ENCODE measurements around the gene ZNF202. TPM values are rescaled to one million over a fixed set of nuclear protein-coding genes. Genes with fewer than 3 reads are reported as not detected.
"Not testable (repeated sequence)": the region's sequence is repeated elsewhere in the genome, so short reads cannot be mapped to it uniquely, and the experiment has no call there.

The ZNF202 gene
- total and polyA plus RNA-seq, 10 donors: 6.3 to 18.6 (median 12.5) TPM

GRCh38 chr11:123719452-123719851, 22.0 kb downstream of the ZNF202 start:
- 77 to 85% (median 78%) methylated on average over 1 of the region's 1 CpG for WGBS, 5 donors
- intact Hi-C loops (cut with DNase I; ENCODE audit: low total_unique reads): no loop called here
- TF ChIP-seq CTCF (IDR thresholded peaks at IDR 0.05 in 8 of 11, conservative IDR thresholded peaks at IDR 0.05 in 3 of 11): no peak
- no peak for TF ChIP-seq POLR2AphosphoS5 (IDR thresholded peaks at IDR 0.05)
- TF ChIP-seq POLR2A (IDR thresholded peaks at IDR 0.05): no peak
- Histone ChIP-seq H3K27ac (no peak overlapping the region), H3K4me1 (no peaks in the 10 kb centered on the region), H3K9me3 (no peaks in the 10 kb centered on the region), H3K27me3 (replicated peaks in 1 of 7) (peaks cover 0 to 17% (median 0%) of the 10 kb centered on the region in 7 donors), H3K4me3 (no peak overlapping the region), H3K36me3 (peaks cover 0 to 18% (median 3%) of the 10 kb centered on the region in 6 donors)
- DNase-seq: no peak

- H3K4me3 ChIP-seq: no peak overlapping the region
- intact Hi-C loops (cut with DNase I; ENCODE audit: low total_unique reads): no loop called here
- TF ChIP-seq CTCF (IDR thresholded peaks at IDR 0.05 in 8 of 11, conservative IDR thresholded peaks at IDR 0.05 in 3 of 11) (no peak), POLR2AphosphoS5 (IDR thresholded peaks at IDR 0.05) (no peak), POLR2A (IDR thresholded peaks at IDR 0.05) (no peak)
- peaks cover 0 to 17% (median 0%) of the 10 kb centered on the region in 7 donors for H3K27me3 ChIP-seq (replicated peaks in 1 of 7)
- DNase-seq: no peak
- H3K27ac ChIP-seq: no peak overlapping the region
- H3K36me3 ChIP-seq: peaks cover 0 to 8% (median 0%) of the 10 kb centered on the region in 6 donors
- no peaks in the 10 kb centered on the region for H3K9me3 ChIP-seq
- no peaks in the 10 kb centered on the region for H3K4me1 ChIP-seq
- 85 to 94% (median 91%) methylated on average over 4 of the region's 4 CpGs for WGBS, 5 donors
Observed at GRCh38 chr11:123718469-123718868, 23.0 kb downstream of the ZNF202 start.

GRCh38 chr11:123718063-123718462, 23.4 kb downstream of the ZNF202 start:
- Histone ChIP-seq H3K27me3 (replicated peaks in 1 of 7) (peaks cover 0 to 17% (median 0%) of the 10 kb centered on the region in 7 donors), H3K4me3 (no peak overlapping the region), H3K27ac (no peak overlapping the region), H3K9me3 (no peaks in the 10 kb centered on the region), H3K36me3 (peaks cover 0 to 4% (median 0%) of the 10 kb centered on the region in 6 donors), H3K4me1 (no peaks in the 10 kb centered on the region)
- no peak for DNase-seq
- intact Hi-C loops (cut with DNase I; ENCODE audit: low total_unique reads): no loop called here
- 70 to 95% (median 79%) methylated on average over 2 of the region's 2 CpGs for WGBS, 5 donors
- TF ChIP-seq CTCF (IDR thresholded peaks at IDR 0.05 in 8 of 11, conservative IDR thresholded peaks at IDR 0.05 in 3 of 11) (no peak), POLR2A (IDR thresholded peaks at IDR 0.05) (no peak), POLR2AphosphoS5 (IDR thresholded peaks at IDR 0.05) (no peak)

- H3K9me3 ChIP-seq; H3K36me3 ChIP-seq; intact Hi-C loops (cut with DNase I; ENCODE audit: low total_unique reads); H3K4me3 ChIP-seq; H3K4me1 ChIP-seq; H3K27ac ChIP-seq; DNase-seq: not testable (repeated sequence)
- H3K27me3 ChIP-seq (replicated peaks in 1 of 7): peaks cover 0 to 24% (median 0%) of the 10 kb centered on the region in 7 donors
- WGBS, 5 donors: 78 to 86% (median 84%) methylated on average over 3 of the region's 3 CpGs
Observed at GRCh38 chr11:123712627-123713026, 28.8 kb downstream of the ZNF202 start.
